Epithelial cell of esophagus (primary cell): Measurements from ENCODE around the gene TDRD12.
"Not testable (repeated sequence)": the region's sequence is repeated elsewhere in the genome, so short reads cannot be mapped to it uniquely, and the experiment has no call there.

ENCODE experiments used
- DNase-seq: peaks from one replicate; pipeline ENCODE4 v3.0.0; 2010; ENCODE audit warnings: low read depth
- H3K4me3 ChIP-seq: 2 replicates; pipeline ENCODE4 v1.5.1; 2011; ENCODE audit warnings: mild to moderate bottlenecking, low read length, control low read depth
- CTCF ChIP-seq: IDR thresholded peaks from 2 replicates; pipeline ENCODE4 v1.5.1; 2011; ENCODE audit warnings: low read depth, mild to moderate bottlenecking, low read length, control low read depth, inconsistent platforms; ENCODE audit not compliant: insufficient read depth; ENCODE audit errors: missing control alignments

The TDRD12 gene

DNA sequence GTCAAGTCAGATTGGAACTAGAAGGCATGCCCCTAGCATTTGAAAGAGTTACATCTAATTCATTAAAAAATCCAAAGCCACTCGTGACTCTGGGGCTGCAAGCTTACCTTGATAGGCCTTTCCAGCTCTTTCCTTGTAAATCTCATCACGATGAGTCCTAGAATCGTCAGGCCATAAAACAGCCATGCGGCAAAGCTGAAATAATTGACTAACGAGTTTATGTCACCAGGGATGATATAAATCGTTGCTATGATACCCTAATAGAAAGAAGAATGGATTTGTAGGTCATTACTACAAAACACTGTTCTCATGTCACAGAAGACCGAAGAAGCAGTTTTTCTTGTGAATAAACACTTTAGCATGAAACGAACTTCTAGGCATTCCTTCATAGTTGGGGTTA, 122.5 kb downstream of the TDRD12 start:
- no peak for DNase-seq
- no peak overlapping the region for H3K4me3 ChIP-seq
- no peak for TF ChIP-seq CTCF

GRCh38 chr19:32843716-32844245, 124.2 kb downstream of the TDRD12 start:
- TF ChIP-seq CTCF: no peak
- H3K4me3 ChIP-seq: no peak overlapping the region
- DNase-seq: no peak

- not testable (repeated sequence) for H3K4me3 ChIP-seq, DNase-seq
These were observed 128.5 kb downstream of the TDRD12 start for GRCh38 chr19:32848035-32848434.

GRCh38 chr19:32852216-32852615, 132.6 kb downstream of the TDRD12 start:
- DNase-seq: no peak
- H3K4me3 ChIP-seq: no peak overlapping the region
- TF ChIP-seq CTCF: no peak

DNA sequence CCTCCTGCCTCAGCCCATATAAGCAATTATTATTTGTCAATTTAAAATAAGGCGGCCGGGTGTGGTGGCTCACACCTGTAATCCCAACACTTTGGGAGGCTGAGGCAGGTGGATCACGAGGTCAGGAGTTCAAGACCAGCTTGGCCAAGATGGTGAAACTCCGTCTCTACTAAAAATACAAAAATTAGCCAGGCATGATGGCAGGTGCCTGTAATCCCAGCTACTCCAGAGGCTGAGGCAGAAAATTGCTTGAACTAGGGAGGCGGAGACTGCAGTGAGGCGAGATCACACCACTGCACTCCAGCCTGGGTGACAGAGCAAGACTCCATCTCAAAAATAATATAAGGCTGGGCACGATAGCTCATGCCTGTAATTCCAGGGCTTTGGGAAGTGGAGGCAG, 137.3 kb downstream of the TDRD12 start:
- not testable (repeated sequence) for H3K4me3 ChIP-seq, DNase-seq

DNA sequence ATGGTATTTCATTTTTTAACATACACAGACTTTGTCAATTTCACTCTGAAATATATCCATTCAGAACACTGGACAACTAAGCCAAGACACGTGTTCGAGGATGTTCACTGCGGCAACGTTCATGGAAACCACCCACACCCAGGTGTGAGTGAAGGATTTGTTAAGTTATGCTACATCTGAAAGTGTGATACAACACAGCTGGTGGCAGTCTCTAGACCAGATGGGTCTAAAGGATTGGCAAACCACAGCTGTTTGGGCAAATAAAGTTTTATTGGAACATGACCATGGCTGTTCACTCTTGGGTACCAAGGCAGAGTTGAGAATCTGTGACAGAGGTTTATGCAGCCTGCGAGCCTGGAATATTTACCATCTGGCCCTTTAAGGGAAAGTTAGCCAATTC, 138.0 kb downstream of the TDRD12 start:
- no peak for TF ChIP-seq CTCF
- no peak for DNase-seq

GRCh38 chr19:32858155-32858554, 138.6 kb downstream of the TDRD12 start:
- no peak for TF ChIP-seq CTCF
- no peak for DNase-seq
- no peak overlapping the region for H3K4me3 ChIP-seq

More for the DNA sequence above, 138.0 kb downstream of the TDRD12 start:
- H3K4me3 ChIP-seq: no peak overlapping the region

GRCh38 chr19:32858559-32858958, 139.0 kb downstream of the TDRD12 start:
- no peak for DNase-seq
- H3K4me3 ChIP-seq: no peak overlapping the region
- TF ChIP-seq CTCF: no peak
